GM19193 (cell line): ENCODE data around the gene N4BP2.

Source experiments
- POLR2A ChIP-seq: IDR thresholded peaks from 4 replicates; pipeline ENCODE4 v1.6.1; 2011; ENCODE audit not compliant: insufficient read depth, insufficient read length; ENCODE audit errors: extremely low read depth

Gene N4BP2

GRCh38 chr4:40140196-40140595 is 83.5 kb downstream of the N4BP2 start:
- no peak for TF ChIP-seq POLR2A

DNA sequence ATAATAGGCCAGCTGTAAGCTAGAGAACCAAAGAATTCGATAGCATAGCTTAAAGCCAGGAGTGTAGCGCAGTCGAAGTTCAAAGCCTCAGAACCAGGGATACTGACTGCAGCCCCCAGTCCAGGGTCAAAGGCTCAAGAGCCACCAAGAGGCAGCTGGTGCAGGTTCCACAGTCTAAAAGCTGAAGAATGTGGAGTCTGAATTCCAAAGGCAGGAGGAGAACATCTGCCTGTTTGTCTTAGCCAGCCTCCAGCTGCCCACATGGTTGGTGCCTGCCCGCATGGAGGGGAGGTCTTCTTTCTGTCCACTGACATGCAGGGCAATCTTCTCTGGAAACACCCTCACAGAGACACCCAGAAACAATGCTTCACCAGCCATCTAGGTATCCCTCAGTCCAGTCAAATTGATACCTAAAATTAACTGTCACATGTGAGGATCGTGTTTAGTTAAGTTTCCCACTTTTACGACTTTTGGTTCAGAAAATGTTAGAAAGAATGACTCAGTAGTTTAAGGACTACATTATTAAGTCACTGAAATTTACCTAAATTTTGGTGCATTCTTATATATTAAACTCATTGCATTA is 87.4 kb downstream of the N4BP2 start:
- no peak for TF ChIP-seq POLR2A

DNA sequence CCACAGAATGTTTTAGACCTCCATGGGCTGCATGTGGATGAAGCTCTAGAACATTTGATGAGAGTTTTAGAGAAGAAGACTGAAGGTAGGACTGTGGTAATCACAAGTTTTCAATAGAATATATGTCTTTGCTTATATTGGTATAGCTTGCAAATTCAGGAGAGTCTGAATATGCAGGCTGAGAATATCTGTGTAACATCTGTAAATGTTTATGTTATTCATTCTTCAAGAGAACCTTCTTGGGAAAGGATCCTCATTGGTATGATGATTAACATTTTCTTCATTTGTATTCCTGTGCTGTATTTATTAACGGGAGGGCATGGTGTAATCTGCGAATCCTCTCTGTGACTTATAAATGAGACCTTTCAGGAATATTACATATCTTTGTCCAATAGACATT is 88.1 kb downstream of the N4BP2 start:
- TF ChIP-seq POLR2A: no peak

- TF ChIP-seq POLR2A: no peak
Observed at GRCh38 chr4:40149960-40150385, 93.3 kb downstream of the N4BP2 start.

GRCh38 chr4:40150932-40151331 is 94.3 kb downstream of the N4BP2 start:
- no peak for TF ChIP-seq POLR2A

- TF ChIP-seq POLR2A: no peak
Observed at GRCh38 chr4:40152637-40153036, 96.0 kb downstream of the N4BP2 start.

DNA sequence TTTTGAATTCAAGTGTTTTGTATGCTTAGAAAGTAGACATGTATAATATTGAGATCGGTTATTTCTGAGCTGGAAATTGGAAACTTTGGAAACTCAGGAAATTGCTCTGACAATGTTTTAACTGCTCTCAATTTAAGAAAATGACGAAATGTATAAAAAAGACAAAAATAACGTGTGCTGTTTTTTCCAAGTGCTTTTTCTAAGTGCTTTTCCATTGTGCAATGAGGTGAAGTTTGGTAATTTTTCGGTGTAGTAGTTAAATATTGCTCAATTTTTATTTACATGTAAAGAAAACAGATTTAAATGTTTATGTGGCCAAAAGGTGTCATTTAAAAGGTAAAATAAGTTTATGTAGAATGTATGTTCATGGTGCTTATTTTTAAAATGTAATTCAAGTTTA is 100.8 kb downstream of the N4BP2 start:
- TF ChIP-seq POLR2A: no peak

GRCh38 chr4:40160258-40160657 is 103.6 kb downstream of the N4BP2 start:
- TF ChIP-seq POLR2A: no peak

GRCh38 chr4:40164459-40164858 is 107.8 kb downstream of the N4BP2 start:
- no peak for TF ChIP-seq POLR2A

DNA sequence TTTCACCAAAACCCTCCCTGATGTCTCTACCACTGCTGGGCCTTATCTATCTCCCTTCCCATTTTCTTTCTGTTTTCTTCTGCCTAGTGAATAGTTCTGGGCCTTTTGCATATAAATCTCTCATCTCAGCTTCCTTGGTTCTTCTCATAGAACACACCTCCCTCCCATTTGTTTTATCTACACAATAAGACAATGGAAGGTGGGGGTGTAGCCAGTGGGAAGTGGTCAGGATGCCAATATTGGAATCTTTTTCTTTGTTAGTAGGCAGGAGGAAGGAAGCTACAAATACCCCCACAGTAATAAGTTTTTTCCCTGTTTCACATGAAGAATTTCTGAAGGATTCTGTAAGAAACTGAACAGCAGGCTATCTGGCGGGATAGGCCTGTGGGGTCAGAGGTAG is 109.3 kb downstream of the N4BP2 start:
- no peak for TF ChIP-seq POLR2A

DNA sequence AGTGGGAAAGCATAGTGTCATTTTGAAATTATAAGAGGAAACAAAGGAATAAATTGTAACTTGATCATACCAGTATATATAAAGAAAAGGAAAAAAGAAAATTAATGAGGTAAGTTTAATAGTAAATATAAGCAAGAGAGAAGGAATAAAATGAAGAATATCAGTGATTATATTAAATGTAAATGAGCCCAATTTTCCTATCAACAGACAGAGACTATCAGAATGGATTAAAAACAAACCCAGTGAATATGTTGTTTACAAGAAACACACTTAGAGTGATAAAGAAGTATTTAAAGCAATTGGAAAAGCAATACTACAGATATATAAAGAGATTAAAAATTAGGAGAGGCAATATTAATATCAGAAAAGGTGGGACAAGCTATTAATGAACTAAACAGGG is 111.4 kb downstream of the N4BP2 start:
- no peak for TF ChIP-seq POLR2A

DNA sequence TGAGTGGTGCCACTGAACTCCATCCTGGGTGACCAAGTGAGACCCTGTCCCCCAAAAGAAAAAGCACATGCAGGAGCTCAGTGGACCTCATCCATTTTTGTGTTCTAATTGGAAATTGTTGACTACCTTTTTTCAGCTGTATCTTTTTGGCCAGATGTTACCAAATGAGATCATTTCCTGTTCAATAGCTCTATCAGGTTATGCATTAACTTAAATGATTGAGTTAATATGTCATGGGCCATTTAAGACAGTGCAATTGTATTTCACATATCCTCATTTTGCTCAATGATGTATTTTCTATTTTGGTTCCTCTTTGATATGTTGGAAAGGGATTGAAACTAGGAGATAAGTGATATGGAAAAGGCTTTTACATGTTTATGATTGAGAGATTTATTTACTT is 113.9 kb downstream of the N4BP2 start:
- TF ChIP-seq POLR2A: no peak

GRCh38 chr4:40173470-40173875 is 116.8 kb downstream of the N4BP2 start:
- no peak for TF ChIP-seq POLR2A

DNA sequence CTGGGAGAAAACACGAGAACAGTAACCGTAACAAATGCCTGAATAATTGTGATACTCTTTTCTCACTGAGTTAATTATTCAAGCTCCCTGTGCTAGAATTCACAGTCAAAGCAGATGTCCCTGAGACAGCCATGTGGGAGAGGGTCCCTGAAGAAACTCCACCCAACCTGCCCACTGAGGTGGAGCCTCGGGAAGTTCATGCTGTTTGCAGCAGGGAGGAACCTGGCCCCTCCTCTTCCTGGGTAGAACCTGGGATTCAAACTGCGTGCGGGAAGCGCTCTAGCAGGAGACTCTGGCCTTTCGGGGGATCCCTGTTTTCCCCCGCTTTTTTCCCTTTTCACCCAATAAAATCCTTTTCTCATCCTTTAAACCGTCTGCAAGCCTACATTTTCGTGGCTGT is 120.0 kb downstream of the N4BP2 start:
- TF ChIP-seq POLR2A: no peak

DNA sequence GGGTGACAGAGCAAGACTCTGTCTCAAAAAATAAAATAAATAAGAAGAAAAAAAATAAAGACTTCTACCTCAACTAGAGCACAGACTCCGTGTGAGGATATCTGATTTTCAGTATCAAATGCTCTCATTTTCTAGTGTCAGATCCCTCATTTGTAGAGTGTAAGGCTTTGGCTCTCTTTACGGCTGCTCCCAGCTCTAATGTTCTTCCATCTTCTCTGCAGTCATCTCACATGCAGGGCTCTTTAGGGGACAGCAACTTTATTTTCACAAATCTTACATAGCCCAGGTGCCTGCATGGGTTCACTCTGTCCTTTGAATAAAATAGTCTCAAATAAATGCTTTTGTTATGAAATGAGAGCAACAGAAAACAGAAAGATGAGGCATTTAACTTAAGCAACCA is 120.9 kb downstream of the N4BP2 start:
- TF ChIP-seq POLR2A: no peak

- no peak for TF ChIP-seq POLR2A
Observed at GRCh38 chr4:40178672-40179071, 122.0 kb downstream of the N4BP2 start.

DNA sequence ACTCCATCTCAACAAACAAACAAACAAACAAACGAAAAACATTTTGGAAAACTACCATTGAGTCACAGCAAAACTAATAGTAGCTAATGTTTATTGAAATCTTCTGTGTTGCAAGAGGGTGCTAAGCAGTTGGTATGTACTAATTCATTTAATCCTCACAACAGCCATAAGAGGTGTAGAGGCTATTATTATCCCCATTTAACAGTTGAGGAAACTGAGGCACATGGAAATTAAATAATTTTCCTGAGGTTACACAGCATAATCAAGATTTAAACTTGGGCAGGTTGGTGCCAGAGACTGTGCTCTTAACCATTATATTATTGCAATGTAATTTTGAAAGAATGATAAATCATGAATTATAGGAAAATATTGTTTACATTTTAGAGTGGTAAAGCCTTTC is 122.7 kb downstream of the N4BP2 start:
- no peak for TF ChIP-seq POLR2A

GRCh38 chr4:40180356-40180755 is 123.7 kb downstream of the N4BP2 start:
- no peak for TF ChIP-seq POLR2A

DNA sequence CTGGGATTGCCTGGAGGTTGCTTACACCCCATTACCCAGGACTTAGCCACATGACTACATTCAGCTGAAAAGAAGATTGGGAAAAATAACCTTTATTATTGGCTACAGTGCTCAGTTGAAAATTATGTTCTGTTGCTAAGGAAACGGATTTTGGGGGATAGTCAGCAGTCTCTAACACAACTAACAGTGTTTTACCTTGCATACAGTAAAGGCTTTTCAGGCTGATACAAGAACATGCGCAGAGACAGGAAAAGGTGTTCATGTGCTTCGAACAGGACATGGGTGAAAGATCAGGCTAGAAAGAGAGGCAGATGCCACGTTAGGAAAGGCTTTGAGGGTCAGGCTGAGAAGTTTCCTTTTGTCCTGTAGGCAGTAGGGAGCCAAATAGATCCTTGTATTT is 125.4 kb downstream of the N4BP2 start:
- TF ChIP-seq POLR2A: no peak

DNA sequence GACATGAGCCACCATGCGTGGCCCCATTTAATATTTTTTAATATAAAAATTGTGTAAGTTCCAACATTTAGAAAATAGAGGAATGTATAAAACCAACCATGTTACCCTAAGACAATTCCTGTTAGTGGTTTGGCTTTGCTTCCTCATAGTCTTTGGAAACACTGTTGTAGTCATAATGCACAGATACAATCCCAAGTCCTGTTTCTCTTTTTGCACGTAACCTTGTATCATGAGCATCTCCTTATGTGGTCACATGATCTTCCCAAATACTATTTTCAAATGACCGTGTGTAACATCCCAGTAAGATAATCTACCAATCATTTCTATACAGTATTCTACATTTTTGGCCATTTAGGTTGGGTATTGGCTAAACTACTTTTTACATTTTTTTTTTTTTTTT is 126.3 kb downstream of the N4BP2 start:
- no peak for TF ChIP-seq POLR2A
